ENCODE results near the gene BDH2.

BDH2 gene

GRCh38 chr4:103050736-103051436 lies 48.7 kb downstream of the BDH2 start:
- Histone ChIP-seq H3K4me2 (ENCODE audit: low read length) (no peak overlapping the region), H3F3A (ENCODE audit: insufficient read depth, low read length) (no peaks in the 10 kb centered on the region), H3K36me3 (ENCODE audit: insufficient read depth, low read length) (peaks cover 33% of the 10 kb centered on the region; the same call in 1 of the 2 replicates), H3K27ac (ENCODE audit: low read depth, low read length, poor library complexity, severe bottlenecking) (no peak overlapping the region), H2AFZ (ENCODE audit: low read length) (no peak overlapping the region), H3K27me3 (ENCODE audit: insufficient read depth, low read length) (no peaks in the 10 kb centered on the region), H3K4me1 (ENCODE audit: insufficient read depth, low read length, severe bottlenecking) (peaks cover 7% of the 10 kb centered on the region), H3K9me2 (ENCODE audit: low read depth, low read length) (no peaks in the 10 kb centered on the region), H3K79me2 (ENCODE audit: insufficient read depth, low read length) (no peaks in the 10 kb centered on the region), H3K4me3 (ENCODE audit: low read depth, low read length, poor library complexity, severe bottlenecking) (no peak overlapping the region), H3K9ac (ENCODE audit: low read length) (no peak overlapping the region), H4K20me1 (ENCODE audit: insufficient read depth, low read length) (no peaks in the 10 kb centered on the region), H3K9me3 (ENCODE audit: low read length) (no peaks in the 10 kb centered on the region)
- TF ChIP-seq CTCF (IDR thresholded peaks at IDR 0.05; ENCODE audit: low read length) (no peak), EZH2 (IDR thresholded peaks at IDR 0.05; ENCODE audit: borderline replicate concordance, low read length) (no peak)

GRCh38 chr4:103046416-103047290 lies 53.0 kb downstream of the BDH2 start:
- TF ChIP-seq CTCF (IDR thresholded peaks at IDR 0.05; ENCODE audit: low read length) (peak; percentile 86), EZH2 (IDR thresholded peaks at IDR 0.05; ENCODE audit: borderline replicate concordance, low read length) (no peak)
- no peaks in the 10 kb centered on the region for H3K9me2 ChIP-seq (ENCODE audit: low read depth, low read length)
- H3K27me3 ChIP-seq (ENCODE audit: insufficient read depth, low read length) = no peaks in the 10 kb centered on the region
- H2AFZ ChIP-seq (ENCODE audit: low read length) = no peak overlapping the region
- H3K9ac ChIP-seq (ENCODE audit: low read length) = no peak overlapping the region
- no peaks in the 10 kb centered on the region for H3K79me2 ChIP-seq (ENCODE audit: insufficient read depth, low read length)
- H3K4me3 ChIP-seq (ENCODE audit: low read depth, low read length, poor library complexity, severe bottlenecking) = no peak overlapping the region
- H3K4me2 ChIP-seq (ENCODE audit: low read length) = no peak overlapping the region
- H3K4me1 ChIP-seq (ENCODE audit: insufficient read depth, low read length, severe bottlenecking) = peaks cover 10% of the 10 kb centered on the region
- no peak overlapping the region for H3K27ac ChIP-seq (ENCODE audit: low read depth, low read length, poor library complexity, severe bottlenecking)
- no peaks in the 10 kb centered on the region for H4K20me1 ChIP-seq (ENCODE audit: insufficient read depth, low read length)
- H3K9me3 ChIP-seq (ENCODE audit: low read length) = no peaks in the 10 kb centered on the region
- H3K36me3 ChIP-seq (ENCODE audit: insufficient read depth, low read length) = peaks cover 62% of the 10 kb centered on the region; the same call in 1 of the 2 replicates
- no peaks in the 10 kb centered on the region for H3F3A ChIP-seq (ENCODE audit: insufficient read depth, low read length)

GRCh38 chr4:103044183-103044582 lies 55.5 kb downstream of the BDH2 start:
- no peaks in the 10 kb centered on the region for H3F3A ChIP-seq (ENCODE audit: insufficient read depth, low read length)
- H3K4me1 ChIP-seq (ENCODE audit: insufficient read depth, low read length, severe bottlenecking) = peaks cover 10% of the 10 kb centered on the region
- H3K27me3 ChIP-seq (ENCODE audit: insufficient read depth, low read length) = no peaks in the 10 kb centered on the region
- H2AFZ ChIP-seq (ENCODE audit: low read length) = no peak overlapping the region
- H3K27ac ChIP-seq (ENCODE audit: low read depth, low read length, poor library complexity, severe bottlenecking) = no peak overlapping the region
- TF ChIP-seq CTCF (IDR thresholded peaks at IDR 0.05; ENCODE audit: low read length) = no peak
- TF ChIP-seq EZH2 (IDR thresholded peaks at IDR 0.05; ENCODE audit: borderline replicate concordance, low read length) = no peak
- no peaks in the 10 kb centered on the region for H3K9me3 ChIP-seq (ENCODE audit: low read length)
- H3K79me2 ChIP-seq (ENCODE audit: insufficient read depth, low read length) = no peaks in the 10 kb centered on the region
- H3K4me3 ChIP-seq (ENCODE audit: low read depth, low read length, poor library complexity, severe bottlenecking) = no peak overlapping the region
- H3K4me2 ChIP-seq (ENCODE audit: low read length) = no peak overlapping the region
- no peaks in the 10 kb centered on the region for H4K20me1 ChIP-seq (ENCODE audit: insufficient read depth, low read length)
- H3K36me3 ChIP-seq (ENCODE audit: insufficient read depth, low read length) = peaks cover 53% of the 10 kb centered on the region; the same call in 1 of the 2 replicates
- H3K9me2 ChIP-seq (ENCODE audit: low read depth, low read length) = no peaks in the 10 kb centered on the region
- H3K9ac ChIP-seq (ENCODE audit: low read length) = no peak overlapping the region
